Osteoblast (primary cell): ENCODE results near the gene ZBTB7C. TPM values are rescaled to one million over a fixed set of nuclear protein-coding genes. Genes with fewer than 3 reads are reported as not detected.
A peak's percentile ranks its signal among the peaks of the same experiment; 100 is the strongest.

ENCODE experiments used
- DNase-seq: peaks from one replicate; pipeline ENCODE4 v3.0.0; 2011; ENCODE audit warnings: low spot score, mixed read lengths; ENCODE audit not compliant: insufficient read length; ENCODE audit errors: missing footprints
- H2AFZ ChIP-seq: 2 replicates; pipeline ENCODE4 v1.6.0; 2011; ENCODE audit warnings: mild to moderate bottlenecking, low read length
- H3K27ac ChIP-seq: 2 replicates; pipeline ENCODE4 v1.5.1; 2011; ENCODE audit warnings: mild to moderate bottlenecking, low read depth, low read length, moderate library complexity
- H3K27me3 ChIP-seq: 2 replicates; pipeline ENCODE4 v1.6.0; 2012; ENCODE audit warnings: mild to moderate bottlenecking, control low read depth, inconsistent platforms, low read length, moderate library complexity; ENCODE audit not compliant: insufficient read depth
- H3K36me3 ChIP-seq: 2 replicates; pipeline ENCODE4 v1.5.1; 2011; ENCODE audit warnings: mild to moderate bottlenecking, low read length, control low read depth, moderate library complexity; ENCODE audit not compliant: insufficient read depth
- H3K4me1 ChIP-seq: 2 replicates; pipeline ENCODE4 v1.5.1; 2011; ENCODE audit warnings: mild to moderate bottlenecking, low read length, control low read depth, moderate library complexity; ENCODE audit not compliant: insufficient read depth
- H3K4me2 ChIP-seq: 2 replicates; pipeline ENCODE4 v1.6.0; 2011; ENCODE audit warnings: mild to moderate bottlenecking, low read length; ENCODE audit not compliant: insufficient read depth
- H3K4me3 ChIP-seq: fragments of 200-600 bp; sonication (generic); 3 replicates; pipeline ENCODE4 v1.5.1; 2012; ENCODE audit warnings: mild to moderate bottlenecking, low read length, inconsistent platforms; ENCODE audit not compliant: insufficient read depth
- H3K79me2 ChIP-seq: 2 replicates; pipeline ENCODE4 v1.6.0; 2012; ENCODE audit warnings: mild to moderate bottlenecking, low read length, control low read depth, inconsistent platforms; ENCODE audit not compliant: insufficient read depth
- H3K9me3 ChIP-seq: 2 replicates; pipeline ENCODE4 v1.5.1; 2011; ENCODE audit warnings: low read depth, low read length, control low read depth
- H4K20me1 ChIP-seq: 2 replicates; pipeline ENCODE4 v1.6.0; 2012; ENCODE audit warnings: mild to moderate bottlenecking, low read length, control low read depth; ENCODE audit not compliant: insufficient read depth
- total RNA-seq: library from RNA; depleted of rRNA; stranded (reverse); fragments of >200 nt; gene quantifications from 2 replicates; pipeline ENCODE4 v1.2.3, GENCODE V29; 2012
- TF ChIP-seq, protein P1 (sequence below): IDR thresholded peaks from 2 replicates; pipeline ENCODE4 v1.5.1; 2011; ENCODE audit warnings: mild to moderate bottlenecking, low read depth, low read length, moderate library complexity; ENCODE audit errors: extremely low read depth

ZBTB7C gene
- total RNA-seq, 1 donor, result 0.36 TPM

DNA sequence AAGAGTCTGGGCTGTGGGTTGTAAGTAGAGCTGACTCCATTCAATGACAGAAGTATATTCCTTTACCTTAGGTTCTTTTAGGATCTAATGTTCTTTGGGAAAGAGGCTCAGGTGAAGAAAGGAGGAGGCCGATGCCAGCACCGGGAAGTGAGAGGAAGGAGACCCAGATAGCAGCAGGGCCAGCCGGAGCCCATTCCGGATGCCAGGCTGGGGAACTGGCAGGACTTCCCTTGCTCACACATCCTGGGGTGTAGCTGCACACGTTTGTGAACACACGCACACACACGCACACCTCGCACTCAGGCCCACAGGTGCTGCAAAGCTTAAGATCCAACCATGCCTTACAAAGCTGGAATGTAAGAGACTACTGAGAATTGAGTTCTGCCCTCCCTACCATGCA is 383.0 kb downstream of the ZBTB7C start:
- peaks cover 18% of the 10 kb centered on the region for H3K4me1 ChIP-seq
- H3K27me3 ChIP-seq, result peaks cover 11% of the 10 kb centered on the region
- no peak overlapping the region for H3K27ac ChIP-seq
- H3K4me3 ChIP-seq, result no peak overlapping the region
- no peak overlapping the region for H2AFZ ChIP-seq
- no peaks in the 10 kb centered on the region for H3K36me3 ChIP-seq
- DNase-seq, result no peak
- H3K9me3 ChIP-seq, result no peaks in the 10 kb centered on the region
- TF ChIP-seq, protein P1, sequence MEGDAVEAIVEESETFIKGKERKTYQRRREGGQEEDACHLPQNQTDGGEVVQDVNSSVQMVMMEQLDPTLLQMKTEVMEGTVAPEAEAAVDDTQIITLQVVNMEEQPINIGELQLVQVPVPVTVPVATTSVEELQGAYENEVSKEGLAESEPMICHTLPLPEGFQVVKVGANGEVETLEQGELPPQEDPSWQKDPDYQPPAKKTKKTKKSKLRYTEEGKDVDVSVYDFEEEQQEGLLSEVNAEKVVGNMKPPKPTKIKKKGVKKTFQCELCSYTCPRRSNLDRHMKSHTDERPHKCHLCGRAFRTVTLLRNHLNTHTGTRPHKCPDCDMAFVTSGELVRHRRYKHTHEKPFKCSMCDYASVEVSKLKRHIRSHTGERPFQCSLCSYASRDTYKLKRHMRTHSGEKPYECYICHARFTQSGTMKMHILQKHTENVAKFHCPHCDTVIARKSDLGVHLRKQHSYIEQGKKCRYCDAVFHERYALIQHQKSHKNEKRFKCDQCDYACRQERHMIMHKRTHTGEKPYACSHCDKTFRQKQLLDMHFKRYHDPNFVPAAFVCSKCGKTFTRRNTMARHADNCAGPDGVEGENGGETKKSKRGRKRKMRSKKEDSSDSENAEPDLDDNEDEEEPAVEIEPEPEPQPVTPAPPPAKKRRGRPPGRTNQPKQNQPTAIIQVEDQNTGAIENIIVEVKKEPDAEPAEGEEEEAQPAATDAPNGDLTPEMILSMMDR, result no peak
- H3K79me2 ChIP-seq, result no peaks in the 10 kb centered on the region
- H3K4me2 ChIP-seq, result no peak overlapping the region
- no peaks in the 10 kb centered on the region for H4K20me1 ChIP-seq

DNA sequence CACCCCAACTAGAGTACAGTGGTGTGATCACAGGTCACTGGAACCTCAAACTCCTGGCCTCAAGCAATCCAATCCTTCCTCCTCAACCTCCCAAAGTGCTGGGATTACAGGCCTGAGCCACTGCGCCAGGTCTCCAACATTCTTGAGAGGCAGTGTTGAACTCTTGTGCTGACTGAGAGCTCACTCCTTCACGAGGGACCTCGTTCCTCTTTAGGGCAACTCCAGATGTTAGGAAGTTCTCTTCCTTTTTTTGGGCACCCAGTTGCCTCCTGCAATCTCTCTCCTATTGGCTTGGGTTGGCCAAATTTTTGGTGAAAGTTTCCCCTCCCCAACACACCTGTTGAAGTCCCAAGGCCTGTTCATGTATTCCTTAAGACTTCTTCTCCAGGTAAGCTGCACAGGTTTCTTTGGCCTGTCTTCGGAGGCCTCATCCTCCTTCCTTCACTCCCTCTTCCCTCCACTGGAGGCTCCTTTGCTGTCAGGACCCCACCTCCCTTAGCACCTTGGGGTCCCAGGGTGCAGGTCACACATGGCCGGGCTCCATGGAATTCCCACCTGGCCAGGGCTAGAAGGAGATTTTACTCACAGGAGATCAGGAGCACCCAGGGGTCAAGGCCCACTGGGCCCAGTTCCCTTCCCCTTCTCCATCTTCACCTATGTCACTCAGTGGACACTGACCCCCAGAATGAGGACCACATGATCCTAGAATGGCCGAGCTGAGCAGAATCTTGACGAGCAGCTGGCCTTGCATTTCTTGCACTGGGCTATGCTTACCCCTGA is 384.1 kb downstream of the ZBTB7C start:
- DNase-seq, result no peak
- H3K9me3 ChIP-seq, result no peaks in the 10 kb centered on the region
- no peak overlapping the region for H3K4me2 ChIP-seq
- H3K36me3 ChIP-seq, result no peaks in the 10 kb centered on the region
- no peaks in the 10 kb centered on the region for H4K20me1 ChIP-seq
- peaks cover 16% of the 10 kb centered on the region for H3K27me3 ChIP-seq
- H3K4me3 ChIP-seq, result no peak overlapping the region
- H3K27ac ChIP-seq, result no peak overlapping the region
- TF ChIP-seq, protein P1, result no peak
- H2AFZ ChIP-seq, result no peak overlapping the region
- H3K4me1 ChIP-seq, result peaks cover 18% of the 10 kb centered on the region
- H3K79me2 ChIP-seq, result no peaks in the 10 kb centered on the region

DNA sequence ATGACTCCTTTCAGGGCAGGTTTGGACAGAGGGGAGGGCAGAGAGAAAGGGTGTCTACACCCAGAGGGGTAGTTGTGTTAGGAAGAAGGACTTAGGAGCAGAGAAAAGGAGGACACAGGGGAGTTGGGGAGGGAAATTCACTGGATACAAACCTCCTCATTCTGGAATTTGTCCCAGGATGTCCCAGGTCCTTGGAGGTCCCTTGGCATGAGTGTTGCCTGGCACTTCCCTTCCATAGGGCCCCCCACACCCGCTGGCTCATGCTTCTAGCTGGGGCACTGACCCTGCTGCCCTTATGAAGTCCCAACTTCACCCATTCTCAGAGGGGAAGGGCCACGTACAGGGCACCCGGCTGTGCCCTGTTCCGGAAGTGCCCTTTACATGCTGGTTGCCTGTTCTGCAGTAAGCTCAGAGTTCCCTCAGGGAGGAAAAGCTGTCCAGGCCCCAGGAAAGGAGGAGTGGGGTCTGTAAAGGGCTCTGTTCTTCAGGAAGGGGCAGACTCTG is 385.1 kb downstream of the ZBTB7C start:
- Histone ChIP-seq H3K79me2 (no peaks in the 10 kb centered on the region), H3K27ac (no peak overlapping the region), H3K9me3 (no peaks in the 10 kb centered on the region), H3K4me1 (peaks cover 18% of the 10 kb centered on the region), H3K4me2 (peak overlapping the region; percentile 39), H4K20me1 (no peaks in the 10 kb centered on the region), H3K36me3 (no peaks in the 10 kb centered on the region), H3K4me3 (no peak overlapping the region), H2AFZ (peak overlapping the region; percentile 10), H3K27me3 (peaks cover 16% of the 10 kb centered on the region)
- no peak for DNase-seq
- TF ChIP-seq, protein P1, result no peak

DNA sequence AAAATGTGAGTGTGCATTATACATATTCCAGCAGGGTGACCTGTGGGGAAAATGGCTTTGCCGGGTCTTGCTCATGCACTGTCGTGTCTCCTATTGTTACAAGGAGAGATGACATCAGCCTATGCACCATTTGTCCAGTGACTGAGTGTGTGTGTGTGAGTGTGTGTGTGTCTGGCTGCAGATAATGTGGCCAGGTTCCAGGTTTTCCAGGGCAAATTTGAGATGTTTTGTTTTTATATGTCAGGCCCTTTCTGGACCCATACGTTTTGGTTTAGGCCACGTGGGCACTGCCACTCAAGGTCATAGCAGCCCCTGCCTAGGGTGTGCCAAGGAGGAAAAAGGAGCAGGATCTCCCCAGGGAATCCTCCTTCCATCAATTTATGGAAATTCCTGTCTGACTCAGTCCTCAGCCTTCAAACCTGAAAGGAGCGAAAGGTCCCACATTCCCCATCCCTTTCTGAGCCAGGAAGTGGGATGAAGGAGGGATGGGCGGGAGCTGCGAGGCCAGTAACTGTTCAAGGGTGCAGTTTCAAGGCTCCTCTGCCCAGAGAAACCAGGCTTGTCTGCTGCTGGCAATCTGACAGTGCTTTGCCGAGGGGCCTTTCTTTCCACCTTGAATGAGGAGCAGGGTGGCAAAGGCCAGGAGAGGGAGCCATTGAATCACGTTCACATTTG is 385.7 kb downstream of the ZBTB7C start:
- H3K4me3 ChIP-seq, result no peak overlapping the region
- peak overlapping the region; percentile 39 for H3K4me2 ChIP-seq
- H3K27me3 ChIP-seq, result peaks cover 16% of the 10 kb centered on the region
- peaks cover 18% of the 10 kb centered on the region for H3K4me1 ChIP-seq
- peak; percentile 94 for DNase-seq
- no peaks in the 10 kb centered on the region for H3K79me2 ChIP-seq
- no peak overlapping the region for H3K27ac ChIP-seq
- TF ChIP-seq, protein P1, result peak; percentile 51
- no peaks in the 10 kb centered on the region for H3K36me3 ChIP-seq
- peak overlapping the region; percentile 10 for H2AFZ ChIP-seq
- H3K9me3 ChIP-seq, result no peaks in the 10 kb centered on the region
- H4K20me1 ChIP-seq, result no peaks in the 10 kb centered on the region
